HepG2 (cell line): ENCODE data around the gene TBC1D24. TPM values are rescaled to one million over a fixed set of nuclear protein-coding genes. Genes with fewer than 3 reads are reported as not detected.

Experiments
- ATAC-seq: fragments of 200-7000 bp; cut with Tn5 transposase; 3 replicates; pipeline ENCODE4 v1.9.1; 2020; ENCODE audit warnings: mild to moderate bottlenecking, moderate library complexity
- BruUV-seq: library from RNA; stranded (reverse); fragments of 400-500 nt; replicated peaks from 2 replicates; lab custom pipeline; 2021; lab: Mats Ljungman, UMichigan
- CTCF ChIA-PET: fragments of 300-600 bp; formaldehyde crosslinking; extraction: SDS; loops from one replicate; lab custom pipeline; 2021; ENCODE audit warnings: low total read pairs, inconsistent platforms, low intra/inter-chr PET ratio; lab: Yijun Ruan, JAX
- POLR2A ChIA-PET: fragments of 350-600 bp; sonication (Branson Sonifier 250); formaldehyde crosslinking; loops from one replicate; lab custom pipeline; 2020; ENCODE audit warnings: antibody characterized with exemption, inconsistent platforms; lab: Yijun Ruan, JAX
- DNase-seq: peaks from one replicate; pipeline ENCODE4 v3.0.0-alpha.2; 2015; ENCODE audit warnings: low spot score
- FAIRE-seq: peaks from 3 replicates; lab custom pipeline; 2011; peaks lifted over from hg19 to GRCh38; lab: Jason Lieb, UNC
- H2AFZ ChIP-seq: one replicate; pipeline ENCODE4 v1.6.1; 2011; ENCODE audit warnings: low read length, inconsistent platforms
- H3K27ac ChIP-seq: fragments of 300-600 bp; 3 replicates; pipeline ENCODE4 v1.8.0; 2011; ENCODE audit warnings: mixed run types, mild to moderate bottlenecking, mixed read lengths, low read length, inconsistent platforms; ENCODE audit not compliant: insufficient read depth; ENCODE audit errors: extremely low read length
- H3K27me3 ChIP-seq, 2 experiments: fragments of 200-600 bp in 1 of 2; 2 replicates in 1 of 2; 3 replicates in 1 of 2; pipeline versions ENCODE4 v1.6.0 to v1.8.0; 2011; ENCODE audit warnings: low read length in 2 of 2, mild to moderate bottlenecking in 2 of 2, moderate library complexity in 2 of 2, inconsistent platforms in 1 of 2; ENCODE audit not compliant: insufficient read depth in 2 of 2, control insufficient read depth in 1 of 2
- H3K36me3 ChIP-seq, 2 experiments: fragments of 200-600 bp in 1 of 2; replicated peaks in 1 of 2; 2 replicates in 1 of 2; 3 replicates in 1 of 2; pipeline versions ENCODE4 v1.5.1 to v1.8.0; 2011; ENCODE audit warnings: low read length in 2 of 2, inconsistent platforms in 1 of 2; ENCODE audit not compliant: insufficient read depth in 2 of 2, control insufficient read depth in 1 of 2
- H3K4me1 ChIP-seq: 2 replicates; pipeline ENCODE4 v1.5.1; 2012; ENCODE audit warnings: low read length, inconsistent platforms; ENCODE audit not compliant: insufficient read depth
- H3K4me2 ChIP-seq: 2 replicates; pipeline ENCODE4 v1.6.0; 2011; ENCODE audit warnings: low read depth, low read length, inconsistent platforms
- H3K4me3 ChIP-seq, 3 experiments: fragments of 200-600 bp in 1 of 3; sonication (generic), shearing (Covaris generic) in 1 of 3; replicated peaks in 1 of 3; 2 replicates each; pipeline ENCODE4 v1.5.1; 2011 to 2016; ENCODE audit warnings: low read length in 3 of 3, inconsistent platforms in 2 of 3, low read depth in 2 of 3, mild to moderate bottlenecking in 2 of 3, control low read depth in 1 of 3, mixed read lengths in 1 of 3; ENCODE audit not compliant: insufficient read depth in 1 of 3
- H3K79me2 ChIP-seq: one replicate; pipeline ENCODE4 v1.6.1; 2011; ENCODE audit warnings: low read length, inconsistent platforms; ENCODE audit not compliant: insufficient read depth
- H3K9ac ChIP-seq: 2 replicates; pipeline ENCODE4 v1.6.0; 2011; ENCODE audit warnings: mild to moderate bottlenecking, low read depth, low read length, inconsistent platforms; ENCODE audit not compliant: insufficient read depth
- H3K9me3 ChIP-seq: 2 replicates; pipeline ENCODE4 v1.5.1; 2012; ENCODE audit warnings: mild to moderate bottlenecking, low read length
- H4K20me1 ChIP-seq: 2 replicates; pipeline ENCODE4 v1.6.0; 2011; ENCODE audit warnings: inconsistent platforms, mild to moderate bottlenecking, low read length, moderate library complexity; ENCODE audit not compliant: insufficient read depth
- AGO2 ChIP-seq: fragments of 200-400 bp; formaldehyde crosslinking; optimal IDR thresholded peaks from 2 replicates; pipeline ENCODE3; 2017; ENCODE audit warnings: mild to moderate bottlenecking, low read depth, low read length, moderate library complexity
- ATF1 ChIP-seq: IDR thresholded peaks from 2 replicates; pipeline ENCODE4 v1.6.1; 2016; ENCODE audit warnings: mild to moderate bottlenecking, control low read depth
- ATF7-NPFF ChIP-seq: sonication (generic); formaldehyde crosslinking; IDR thresholded peaks from 2 replicates; pipeline ENCODE4 v1.8.1; 2023; ENCODE audit warnings: mild to moderate bottlenecking, low read depth, missing genetic modification reagents, moderate library complexity
- FOXA1 ChIP-seq, 2 experiments: fragments of 450-650 bp in 1 of 2; sonication (generic) in 1 of 2; formaldehyde crosslinking in 1 of 2; IDR thresholded peaks; 2 replicates each; pipeline versions ENCODE4 v1.4.0 to v1.6.1; 2016 to 2020; ENCODE audit warnings: missing genetic modification reagents in 1 of 2
- FOXO1 ChIP-seq: sonication (generic); formaldehyde crosslinking; IDR thresholded peaks from 2 replicates; pipeline ENCODE4 v1.4.0; 2020; ENCODE audit warnings: missing genetic modification reagents
- JARID2 ChIP-seq: sonication (generic); formaldehyde crosslinking; IDR thresholded peaks from 2 replicates; pipeline ENCODE4 v1.8.1; 2023; ENCODE audit warnings: missing genetic modification reagents, inconsistent platforms; ENCODE audit not compliant: insufficient replicate concordance
- MAFF ChIP-seq: IDR thresholded peaks from 2 replicates; pipeline ENCODE4 v1.6.1; 2011; ENCODE audit warnings: low read depth, low read length, improper control_type of control experiment
- MTA1 ChIP-seq: sonication (generic); formaldehyde crosslinking; IDR thresholded peaks from 2 replicates; pipeline ENCODE4 v1.4.0; 2020; ENCODE audit warnings: missing genetic modification reagents, mild to moderate bottlenecking, borderline replicate concordance
- PITX1 ChIP-seq: sonication (generic); formaldehyde crosslinking; IDR thresholded peaks from 2 replicates; pipeline ENCODE4 v1.5.1; 2020; ENCODE audit warnings: mild to moderate bottlenecking, missing genetic modification reagents
- RBM22 ChIP-seq: fragments of 200-400 bp; formaldehyde crosslinking; optimal IDR thresholded peaks from 2 replicates; pipeline ENCODE3; 2017; ENCODE audit warnings: mild to moderate bottlenecking, low read length, moderate library complexity
- RFXAP ChIP-seq: sonication (generic); formaldehyde crosslinking; IDR thresholded peaks from 2 replicates; pipeline ENCODE4 v1.4.0; 2020; ENCODE audit warnings: missing genetic modification reagents, borderline replicate concordance
- ZBTB1 ChIP-seq: sonication (generic); formaldehyde crosslinking; IDR thresholded peaks from 2 replicates; pipeline ENCODE4 v1.4.0; 2020; ENCODE audit warnings: missing genetic modification reagents, borderline replicate concordance
- ZNF292 ChIP-seq: sonication (generic); formaldehyde crosslinking; IDR thresholded peaks from 2 replicates; pipeline ENCODE4 v1.8.1; 2022; ENCODE audit warnings: mild to moderate bottlenecking, low read depth, missing genetic modification reagents, borderline replicate concordance
- ZNF44 ChIP-seq: sonication (generic); formaldehyde crosslinking; IDR thresholded peaks from 2 replicates; pipeline ENCODE4 v1.5.1; 2020; ENCODE audit warnings: mild to moderate bottlenecking, missing genetic modification reagents
- WGBS: methylation state at CpG from one replicate; pipeline ENCODE4 v1.1.6; 2017; ENCODE audit warnings: low lambda C conversion rate; 5-methylcytosine and 5-hydroxymethylcytosine counted together
- in situ Hi-C: cut with HindIII; loops from 2 replicates; pipeline ENCODE4 v1.10.0; 2017; ENCODE audit warnings: low pct_unique_long_range_greater_than_20kb; ENCODE audit not compliant: extremely low pct_ligation_motif_present
- intact Hi-C: fragments of 100-400 bp; cut with micrococcal nuclease; formaldehyde crosslinking; loops from one replicate; pipeline ENCODE4 v1.10.0; 2022; ENCODE audit not compliant: unreplicated experiment
- polyA plus RNA-seq, 8 experiments: library from polyadenylated mRNA; depleted of rRNA in 3 of 8; stranded (reverse) in 7 of 8; unstranded in 1 of 8; fragments of >200 nt; fragmentation: Illumina TruSeq in 4 of 8; extraction: Trizol in 4 of 8; gene quantifications; 2 replicates each; pipeline versions ENCODE4 v1.2.1 to v1.2.3, GENCODE V29; 2011 to 2016; ENCODE audit warnings: low read depth in 4 of 8, missing spikeins in 1 of 8, mixed read lengths in 1 of 8; ENCODE audit not compliant: insufficient read depth in 1 of 8
- total RNA-seq, 5 experiments: library from RNA; depleted of rRNA; stranded (reverse); fragments of >200 nt; fragmentation: Illumina TruSeq; extraction: Trizol; gene quantifications; 2 replicates each; pipeline ENCODE4 v1.2.3, GENCODE V29; 2016; ENCODE audit warnings: low read depth in 1 of 5
- TF ChIP-seq, protein P1 (sequence below): sonication (generic); formaldehyde crosslinking; IDR thresholded peaks from 2 replicates; pipeline ENCODE4 v1.5.0; 2020; ENCODE audit warnings: mild to moderate bottlenecking, missing genetic modification reagents

Gene TBC1D24
- total and polyA plus RNA-seq, 2 of the 13 experiments (the other 11 are each of a cell fraction or from before 2014, with no cell fraction given) = 7.7 to 13.7 TPM

DNA sequence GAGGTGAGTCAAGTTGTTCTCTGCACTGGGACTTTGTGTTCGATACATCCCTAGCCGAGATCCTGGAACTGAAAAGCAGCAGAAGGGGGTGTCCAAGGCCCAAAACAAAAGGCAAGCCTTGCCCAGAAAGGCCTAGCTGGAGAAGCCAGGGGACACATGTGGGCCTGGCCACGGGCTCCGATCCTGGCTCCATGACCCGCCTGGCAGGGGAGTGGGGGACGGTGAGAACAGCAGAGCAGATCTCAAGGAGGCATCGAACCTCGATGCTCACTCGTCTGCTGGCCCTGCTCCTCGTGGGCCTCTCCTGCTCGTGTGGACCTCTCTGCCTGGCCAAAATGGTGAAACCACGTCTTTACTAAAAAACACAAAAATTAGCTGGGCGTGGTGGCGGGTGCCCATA lies 36.8 kb upstream of the TBC1D24 start:
- Histone ChIP-seq H3K79me2 (no peaks in the 10 kb centered on the region), H3K4me1 (no peaks in the 10 kb centered on the region), H2AFZ (no peak overlapping the region), H3K27ac (no peak overlapping the region), H3K27me3 (no peaks in the 10 kb centered on the region), H3K4me3 (no peak overlapping the region), H3K36me3 (peaks cover 31 to 48% of the 10 kb centered on the region in 2 experiments; a peak in 4 of 5 replicates), H3K9ac (no peak overlapping the region), H3K9me3 (no peaks in the 10 kb centered on the region), H4K20me1 (no peaks in the 10 kb centered on the region), H3K4me2 (no peak overlapping the region)
- CTCF ChIA-PET = no interaction called here
- ATAC-seq (no peak), DNase-seq (no peak), FAIRE-seq (no peak)
- TF ChIP-seq AGO2 = peak; percentile 19
- no peak for TF ChIP-seq RFXAP
- WGBS = 99% methylated on average over 14 of the region's 14 CpGs
- no TSS peak for BruUV-seq
- in situ Hi-C loops = no loop called here
- intact Hi-C loops = no loop called here
- POLR2A ChIA-PET = no interaction called here

DNA sequence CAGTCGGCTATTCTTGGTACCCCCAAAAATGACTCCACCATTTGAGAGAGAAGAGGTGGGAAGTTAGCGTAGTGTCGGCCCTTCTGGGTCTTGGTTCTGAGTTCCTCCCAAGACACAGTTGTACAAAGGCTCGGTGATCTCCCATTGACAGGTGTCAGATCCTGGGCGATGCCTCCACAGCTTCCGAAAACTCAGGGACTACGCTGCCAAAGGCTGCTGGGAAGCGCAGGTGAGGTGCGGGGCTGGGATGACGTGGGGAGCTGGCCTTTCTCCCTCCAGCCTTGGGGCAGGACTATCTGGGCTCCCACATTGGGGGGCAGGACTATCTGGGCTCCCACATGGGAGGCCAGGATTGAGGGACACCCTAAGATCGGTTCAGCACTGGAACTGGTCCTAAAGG lies 35.3 kb upstream of the TBC1D24 start:
- Histone ChIP-seq H3K9ac (no peak overlapping the region), H4K20me1 (no peaks in the 10 kb centered on the region), H3K9me3 (no peaks in the 10 kb centered on the region), H2AFZ (no peak overlapping the region), H3K4me3 (no peak overlapping the region), H3K36me3 (peaks cover 31 to 46% of the 10 kb centered on the region in 2 experiments; a peak in 4 of 5 replicates), H3K4me1 (no peaks in the 10 kb centered on the region), H3K27me3 (no peaks in the 10 kb centered on the region), H3K79me2 (no peaks in the 10 kb centered on the region), H3K4me2 (no peak overlapping the region), H3K27ac (no peak overlapping the region)
- CTCF ChIA-PET = no interaction called here
- intact Hi-C loops (no loop called here), in situ Hi-C loops (no loop called here)
- TF ChIP-seq FOXO1 (CRISPR knock-in tag) = no peak
- no peak for TF ChIP-seq ZBTB1 (CRISPR knock-in tag)
- no peak for TF ChIP-seq MTA1
- TF ChIP-seq ATF7-NPFF (CRISPR knock-in tag) = no peak
- TF ChIP-seq RBM22 = no peak
- no peak for TF ChIP-seq PITX1 (CRISPR knock-in tag)
- no peak for TF ChIP-seq MAFF
- TF ChIP-seq, protein P1, sequence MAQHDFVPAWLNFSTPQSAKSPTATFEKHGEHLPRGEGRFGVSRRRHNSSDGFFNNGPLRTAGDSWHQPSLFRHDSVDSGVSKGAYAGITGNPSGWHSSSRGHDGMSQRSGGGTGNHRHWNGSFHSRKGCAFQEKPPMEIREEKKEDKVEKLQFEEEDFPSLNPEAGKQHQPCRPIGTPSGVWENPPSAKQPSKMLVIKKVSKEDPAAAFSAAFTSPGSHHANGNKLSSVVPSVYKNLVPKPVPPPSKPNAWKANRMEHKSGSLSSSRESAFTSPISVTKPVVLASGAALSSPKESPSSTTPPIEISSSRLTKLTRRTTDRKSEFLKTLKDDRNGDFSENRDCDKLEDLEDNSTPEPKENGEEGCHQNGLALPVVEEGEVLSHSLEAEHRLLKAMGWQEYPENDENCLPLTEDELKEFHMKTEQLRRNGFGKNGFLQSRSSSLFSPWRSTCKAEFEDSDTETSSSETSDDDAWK (CRISPR knock-in tag) = no peak
- TF ChIP-seq ATF1 (CRISPR knock-in tag) = no peak
- TF ChIP-seq FOXA1 (IDR thresholded peaks at IDR 0.05) = no peak
- TF ChIP-seq FOXA1 (CRISPR knock-in tag; IDR thresholded peaks at IDR 0.05) = no peak
- TF ChIP-seq ZNF292 (CRISPR knock-in tag) = no peak
- TF ChIP-seq ZNF44 (CRISPR knock-in tag) = no peak
- no peak for TF ChIP-seq JARID2 (CRISPR knock-in tag)
- 95% methylated on average over 9 of the region's 11 CpGs for WGBS
- no TSS peak for BruUV-seq
- POLR2A ChIA-PET = no interaction called here
- DNase-seq (no peak), ATAC-seq (no peak), FAIRE-seq (no peak)
